Measurements from ENCODE around the gene CDYL2. TPM values are rescaled to one million over a fixed set of nuclear protein-coding genes. Genes with fewer than 3 reads are reported as not detected.
"Not testable (repeated sequence)": the region's sequence is repeated elsewhere in the genome, so short reads cannot be mapped to it uniquely, and the experiment has no call there.

The CDYL2 gene
- total RNA-seq, 1 donor from 2014 or later, result 19.9 TPM

GRCh38 chr16:80791411-80791810 is 13.0 kb downstream of the CDYL2 start:
- H3K36me3 Mint-ChIP-seq (ENCODE audit: insufficient read depth), result no peaks in the 10 kb centered on the region
- H3K4me1 Mint-ChIP-seq (ENCODE audit: low read depth), result no peaks in the 10 kb centered on the region
- TF ChIP-seq CTCF (IDR thresholded peaks at IDR 0.05; ENCODE audit: unreplicated experiment), result no peak
- H3K9me3 Mint-ChIP-seq (ENCODE audit: low read depth), result no peaks in the 10 kb centered on the region
- H3K4me3 Mint-ChIP-seq (ENCODE audit: low read depth), result no peak overlapping the region
- no peaks in the 10 kb centered on the region for H3K27me3 Mint-ChIP-seq
- no peak overlapping the region for H3K27ac Mint-ChIP-seq
- DNase-seq (ENCODE audit: low spot score, unreplicated experiment), result no peak

- no peak for DNase-seq (ENCODE audit: low spot score, unreplicated experiment)
- peaks cover under 1% of the 10 kb centered on the region for H3K36me3 Mint-ChIP-seq (ENCODE audit: insufficient read depth)
- no peak overlapping the region for H3K27ac Mint-ChIP-seq
- no peak overlapping the region for H3K4me3 Mint-ChIP-seq (ENCODE audit: low read depth)
- H3K9me3 Mint-ChIP-seq (ENCODE audit: low read depth), result peaks cover 5% of the 10 kb centered on the region
- no peak for TF ChIP-seq CTCF (IDR thresholded peaks at IDR 0.05; ENCODE audit: unreplicated experiment)
- no peaks in the 10 kb centered on the region for H3K27me3 Mint-ChIP-seq
- no peaks in the 10 kb centered on the region for H3K4me1 Mint-ChIP-seq (ENCODE audit: low read depth)
Measured at GRCh38 chr16:80790751-80791150, 13.6 kb downstream of the CDYL2 start.

- no peak overlapping the region for H3K4me3 Mint-ChIP-seq (ENCODE audit: low read depth)
- no peak for TF ChIP-seq CTCF (IDR thresholded peaks at IDR 0.05; ENCODE audit: unreplicated experiment)
- H3K27ac Mint-ChIP-seq, result no peak overlapping the region
- no peak for DNase-seq (ENCODE audit: low spot score, unreplicated experiment)
- no peaks in the 10 kb centered on the region for H3K4me1 Mint-ChIP-seq (ENCODE audit: low read depth)
- peaks cover 5% of the 10 kb centered on the region for H3K36me3 Mint-ChIP-seq (ENCODE audit: insufficient read depth)
- H3K9me3 Mint-ChIP-seq (ENCODE audit: low read depth), result peaks cover 28% of the 10 kb centered on the region
- H3K27me3 Mint-ChIP-seq, result no peaks in the 10 kb centered on the region
Measured at GRCh38 chr16:80788027-80788426, 16.4 kb downstream of the CDYL2 start.

- not testable (repeated sequence) for DNase-seq (ENCODE audit: low spot score, unreplicated experiment); H3K27ac Mint-ChIP-seq; H3K4me1 Mint-ChIP-seq (ENCODE audit: low read depth); H3K4me3 Mint-ChIP-seq (ENCODE audit: low read depth); H3K36me3 Mint-ChIP-seq (ENCODE audit: insufficient read depth); H3K27me3 Mint-ChIP-seq
- peaks cover 35% of the 10 kb centered on the region for H3K9me3 Mint-ChIP-seq (ENCODE audit: low read depth)
Measured at GRCh38 chr16:80786561-80786960, 17.8 kb downstream of the CDYL2 start.

- no peak overlapping the region for H3K27ac Mint-ChIP-seq
- H3K4me3 Mint-ChIP-seq (ENCODE audit: low read depth), result no peak overlapping the region
- H3K36me3 Mint-ChIP-seq (ENCODE audit: insufficient read depth), result peaks cover 10% of the 10 kb centered on the region
- no peaks in the 10 kb centered on the region for H3K4me1 Mint-ChIP-seq (ENCODE audit: low read depth)
- H3K9me3 Mint-ChIP-seq (ENCODE audit: low read depth), result peaks cover 46% of the 10 kb centered on the region
- H3K27me3 Mint-ChIP-seq, result no peaks in the 10 kb centered on the region
- no peak for TF ChIP-seq CTCF (IDR thresholded peaks at IDR 0.05; ENCODE audit: unreplicated experiment)
- no peak for DNase-seq (ENCODE audit: low spot score, unreplicated experiment)
Measured at GRCh38 chr16:80784951-80785350, 19.4 kb downstream of the CDYL2 start.

- no peaks in the 10 kb centered on the region for H3K4me1 Mint-ChIP-seq (ENCODE audit: low read depth)
- H3K36me3 Mint-ChIP-seq (ENCODE audit: insufficient read depth), result peaks cover 6% of the 10 kb centered on the region
- H3K27me3 Mint-ChIP-seq, result no peaks in the 10 kb centered on the region
- peaks cover 23% of the 10 kb centered on the region for H3K9me3 Mint-ChIP-seq (ENCODE audit: low read depth)
- H3K27ac Mint-ChIP-seq, result no peak overlapping the region
- no peak for DNase-seq (ENCODE audit: low spot score, unreplicated experiment)
- no peak overlapping the region for H3K4me3 Mint-ChIP-seq (ENCODE audit: low read depth)
- TF ChIP-seq CTCF (IDR thresholded peaks at IDR 0.05; ENCODE audit: unreplicated experiment), result no peak
Measured at GRCh38 chr16:80778703-80779102, 25.7 kb downstream of the CDYL2 start.
